Parathyroid adenoma (tissue), 2 donors: Measurements from ENCODE around the gene VDAC2.

Experiments
- H2AFZ ChIP-seq: fragments of 300-600 bp; sonication (generic); one replicate; pipeline ENCODE4 v1.7.0; 2017; ENCODE audit warnings: antibody characterized with exemption, mild to moderate bottlenecking
- H3K27ac ChIP-seq: fragments of 300-600 bp; sonication (generic); one replicate; pipeline ENCODE4 v1.7.0; 2017
- H3K27me3 ChIP-seq: fragments of 300-600 bp; sonication (generic); one replicate; pipeline ENCODE4 v1.7.0; 2017; ENCODE audit warnings: low read length; ENCODE audit not compliant: control insufficient read depth, insufficient read depth
- H3K36me3 ChIP-seq: fragments of 300-600 bp; sonication (generic); one replicate; pipeline ENCODE4 v1.7.0; 2017; ENCODE audit warnings: low read length; ENCODE audit not compliant: control insufficient read depth, insufficient read depth
- H3K4me1 ChIP-seq: fragments of 300-600 bp; sonication (generic); one replicate; pipeline ENCODE4 v1.7.0; 2017; ENCODE audit warnings: control low read depth
- H3K4me2 ChIP-seq: fragments of 300-600 bp; sonication (generic); one replicate; pipeline ENCODE4 v1.7.0; 2017; ENCODE audit warnings: low read length
- H3K4me3 ChIP-seq: fragments of 300-600 bp; sonication (generic); one replicate; pipeline ENCODE4 v1.7.0; 2017; ENCODE audit warnings: low read depth, low read length
- H3K79me2 ChIP-seq: fragments of 300-600 bp; sonication (generic); one replicate; pipeline ENCODE4 v1.7.0; 2017; ENCODE audit warnings: control low read depth
- H3K9ac ChIP-seq: fragments of 300-600 bp; sonication (generic); one replicate; pipeline ENCODE4 v1.7.0; 2017; ENCODE audit warnings: mild to moderate bottlenecking
- H3K9me3 ChIP-seq: fragments of 300-600 bp; sonication (generic); one replicate; pipeline ENCODE4 v1.7.0; 2017; ENCODE audit warnings: low read length; ENCODE audit not compliant: control insufficient read depth
- TF ChIP-seq, protein P1 (sequence below): fragments of 300-600 bp; sonication (generic); IDR thresholded peaks from one replicate; pipeline ENCODE4 v1.7.0; 2017; ENCODE audit warnings: antibody characterized with exemption, mild to moderate bottlenecking
- donor health status: primary hyperparathyroidism.

VDAC2 gene

DNA sequence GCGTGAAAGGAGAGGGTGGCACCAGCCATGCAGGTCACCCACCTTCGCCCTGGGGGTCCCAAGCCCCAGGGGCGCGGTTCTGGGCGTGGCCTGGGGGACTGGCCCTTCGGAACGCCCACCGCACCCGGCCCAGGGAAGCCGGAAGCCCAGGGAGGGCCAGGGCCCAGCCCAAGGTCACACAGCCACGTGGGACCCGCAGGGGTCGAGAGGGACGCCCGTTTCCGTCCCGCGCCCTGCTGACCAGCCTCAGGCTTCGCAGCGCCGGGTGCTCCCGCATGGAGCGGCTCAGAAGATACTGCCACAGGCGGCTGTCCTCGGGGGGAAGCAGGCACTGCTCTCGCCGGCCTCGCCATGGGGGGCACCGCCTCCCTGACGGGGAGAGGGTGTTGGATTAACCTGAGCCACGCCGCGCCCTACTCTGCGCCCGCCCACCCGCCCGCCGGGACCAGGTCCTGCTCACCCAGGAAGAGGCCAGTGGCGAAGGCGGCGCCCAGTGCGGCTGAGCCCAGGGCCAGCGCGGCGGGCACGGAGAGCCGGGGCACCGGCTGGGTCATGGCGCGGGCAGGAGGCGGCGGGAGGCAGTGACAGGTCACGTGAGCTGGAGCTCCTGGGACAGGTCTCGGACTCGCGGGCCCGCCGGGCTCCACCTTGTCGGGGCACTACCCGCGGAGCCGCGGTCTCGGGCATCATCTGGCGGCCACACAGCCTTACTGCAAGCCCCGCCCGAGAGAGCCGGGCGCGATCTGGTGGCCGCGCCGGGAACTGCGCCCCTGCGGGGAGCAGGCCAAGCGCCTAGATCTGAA lies 25.0 kb downstream of the VDAC2 start, which contains the start of gene COMTD1:
COMTD1 (minus strand) TSS at position 583 of the 803 bp plus-strand sequence; CDS start at position 554, 29 bp downstream.
- H3K9ac ChIP-seq = peak within 1 kb of the TSS; percentile 57

DNA sequence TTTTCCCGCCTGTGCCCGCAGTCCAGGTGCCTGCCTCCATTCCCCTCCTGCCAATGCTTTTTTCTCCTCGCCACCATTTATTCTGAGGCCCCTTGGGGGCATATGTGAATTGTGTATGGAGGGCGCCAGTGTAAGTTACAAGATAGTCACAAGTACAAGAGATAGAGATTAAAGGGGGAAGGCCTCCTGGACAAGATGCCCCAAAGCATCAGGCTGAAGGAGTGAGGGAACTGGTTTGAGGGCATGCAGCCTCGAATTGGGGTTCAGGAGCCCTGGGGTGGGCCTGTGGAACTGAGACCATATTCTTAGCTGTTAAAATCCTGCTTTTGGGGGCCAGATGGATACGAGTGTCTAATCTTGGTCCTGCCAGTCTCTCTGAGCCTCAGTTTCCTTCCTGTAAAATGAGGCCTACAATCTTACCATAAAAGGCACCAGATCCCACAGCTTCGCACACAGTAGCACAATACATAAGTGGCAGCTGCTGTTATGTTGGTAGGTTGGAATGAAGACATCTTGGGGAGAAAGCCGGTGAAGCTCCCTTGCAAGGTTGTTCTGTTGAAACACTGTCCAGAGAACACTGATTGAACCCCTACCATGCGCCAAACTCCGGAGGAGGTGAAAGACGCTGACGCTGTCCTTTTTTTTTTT lies 25.7 kb downstream of the VDAC2 start:
- no peak overlapping the region for H3K4me3 ChIP-seq
- H3K27ac ChIP-seq = peak overlapping the region; percentile 52
- no peaks in the 10 kb centered on the region for H3K36me3 ChIP-seq
- TF ChIP-seq, protein P1, sequence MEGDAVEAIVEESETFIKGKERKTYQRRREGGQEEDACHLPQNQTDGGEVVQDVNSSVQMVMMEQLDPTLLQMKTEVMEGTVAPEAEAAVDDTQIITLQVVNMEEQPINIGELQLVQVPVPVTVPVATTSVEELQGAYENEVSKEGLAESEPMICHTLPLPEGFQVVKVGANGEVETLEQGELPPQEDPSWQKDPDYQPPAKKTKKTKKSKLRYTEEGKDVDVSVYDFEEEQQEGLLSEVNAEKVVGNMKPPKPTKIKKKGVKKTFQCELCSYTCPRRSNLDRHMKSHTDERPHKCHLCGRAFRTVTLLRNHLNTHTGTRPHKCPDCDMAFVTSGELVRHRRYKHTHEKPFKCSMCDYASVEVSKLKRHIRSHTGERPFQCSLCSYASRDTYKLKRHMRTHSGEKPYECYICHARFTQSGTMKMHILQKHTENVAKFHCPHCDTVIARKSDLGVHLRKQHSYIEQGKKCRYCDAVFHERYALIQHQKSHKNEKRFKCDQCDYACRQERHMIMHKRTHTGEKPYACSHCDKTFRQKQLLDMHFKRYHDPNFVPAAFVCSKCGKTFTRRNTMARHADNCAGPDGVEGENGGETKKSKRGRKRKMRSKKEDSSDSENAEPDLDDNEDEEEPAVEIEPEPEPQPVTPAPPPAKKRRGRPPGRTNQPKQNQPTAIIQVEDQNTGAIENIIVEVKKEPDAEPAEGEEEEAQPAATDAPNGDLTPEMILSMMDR = no peak
- peak overlapping the region; percentile 90 for H2AFZ ChIP-seq
- H3K79me2 ChIP-seq = no peaks in the 10 kb centered on the region
- no peaks in the 10 kb centered on the region for H3K9me3 ChIP-seq
- peaks cover 19% of the 10 kb centered on the region for H3K4me1 ChIP-seq
- H3K27me3 ChIP-seq = no peaks in the 10 kb centered on the region
- no peak overlapping the region for H3K9ac ChIP-seq
- no peak overlapping the region for H3K4me2 ChIP-seq

More for the DNA sequence above, 25.0 kb downstream of the VDAC2 start, which contains the start of gene COMTD1:
- Histone ChIP-seq H3K36me3 (no peaks in the 10 kb centered on the region), H3K9me3 (no peaks in the 10 kb centered on the region), H3K79me2 (no peaks in the 10 kb centered on the region), H2AFZ (peak within 1 kb of the TSS; percentile 90), H3K4me1 (peaks cover 19% of the 10 kb centered on the region), H3K4me2 (peak within 1 kb of the TSS; percentile 96), H3K27ac (peak within 1 kb of the TSS; percentile 76), H3K4me3 (peak within 1 kb of the TSS; percentile 65), H3K27me3 (no peaks in the 10 kb centered on the region)
- TF ChIP-seq, protein P1 = peak; percentile 100

DNA sequence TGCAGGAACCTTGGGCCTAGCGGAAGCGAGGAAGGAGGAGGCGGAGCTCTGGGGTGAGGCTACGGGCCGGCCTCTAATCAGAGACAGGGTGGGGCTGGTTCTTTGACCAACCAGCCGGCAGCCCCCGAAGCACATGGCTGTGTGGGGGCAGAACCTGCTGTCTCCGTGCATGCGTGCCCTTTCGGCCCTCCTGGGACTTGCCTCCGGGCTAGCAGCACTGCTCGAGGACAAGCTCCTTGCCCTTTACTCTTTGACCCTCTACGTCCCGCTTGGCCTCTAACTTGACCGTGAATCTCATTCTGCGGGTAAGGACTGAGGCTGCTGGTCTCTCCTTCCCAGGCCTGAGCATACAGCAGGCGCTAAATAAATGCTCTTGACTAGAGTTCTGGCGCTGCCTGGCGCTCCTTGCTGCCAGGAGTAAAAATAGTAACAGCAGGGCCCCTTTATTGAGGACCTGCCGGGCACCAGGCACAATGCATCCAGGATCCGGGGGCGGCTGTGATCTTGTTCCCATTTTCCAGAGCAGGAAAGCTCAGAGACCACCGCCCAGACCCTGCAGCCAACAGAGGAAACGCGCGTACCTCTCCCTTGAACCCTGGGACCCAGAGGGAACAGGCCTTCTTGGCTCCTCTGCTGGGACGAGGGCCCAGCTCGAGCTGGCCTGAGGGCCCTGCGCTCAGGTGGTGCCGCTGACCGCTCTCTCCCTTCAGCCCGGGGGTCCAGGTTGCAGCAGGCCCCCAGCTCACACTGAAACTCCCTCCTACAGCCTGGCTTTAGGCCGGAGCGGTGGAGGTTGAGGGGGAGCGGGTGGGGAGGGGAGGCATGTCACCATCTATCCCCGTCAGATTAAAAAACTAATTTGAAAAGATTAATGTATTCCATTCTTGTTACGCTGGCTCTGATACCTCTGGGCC lies 27.8 kb downstream of the VDAC2 start:
- H3K79me2 ChIP-seq = no peaks in the 10 kb centered on the region
- no peak overlapping the region for H3K4me3 ChIP-seq
- H3K4me1 ChIP-seq = peaks cover 11% of the 10 kb centered on the region
- no peak overlapping the region for H3K9ac ChIP-seq
- TF ChIP-seq, protein P1 = no peak
- H3K27ac ChIP-seq = no peak overlapping the region
- H3K9me3 ChIP-seq = no peaks in the 10 kb centered on the region
- no peaks in the 10 kb centered on the region for H3K36me3 ChIP-seq
- no peak overlapping the region for H2AFZ ChIP-seq
- no peak overlapping the region for H3K4me2 ChIP-seq
- no peaks in the 10 kb centered on the region for H3K27me3 ChIP-seq

DNA sequence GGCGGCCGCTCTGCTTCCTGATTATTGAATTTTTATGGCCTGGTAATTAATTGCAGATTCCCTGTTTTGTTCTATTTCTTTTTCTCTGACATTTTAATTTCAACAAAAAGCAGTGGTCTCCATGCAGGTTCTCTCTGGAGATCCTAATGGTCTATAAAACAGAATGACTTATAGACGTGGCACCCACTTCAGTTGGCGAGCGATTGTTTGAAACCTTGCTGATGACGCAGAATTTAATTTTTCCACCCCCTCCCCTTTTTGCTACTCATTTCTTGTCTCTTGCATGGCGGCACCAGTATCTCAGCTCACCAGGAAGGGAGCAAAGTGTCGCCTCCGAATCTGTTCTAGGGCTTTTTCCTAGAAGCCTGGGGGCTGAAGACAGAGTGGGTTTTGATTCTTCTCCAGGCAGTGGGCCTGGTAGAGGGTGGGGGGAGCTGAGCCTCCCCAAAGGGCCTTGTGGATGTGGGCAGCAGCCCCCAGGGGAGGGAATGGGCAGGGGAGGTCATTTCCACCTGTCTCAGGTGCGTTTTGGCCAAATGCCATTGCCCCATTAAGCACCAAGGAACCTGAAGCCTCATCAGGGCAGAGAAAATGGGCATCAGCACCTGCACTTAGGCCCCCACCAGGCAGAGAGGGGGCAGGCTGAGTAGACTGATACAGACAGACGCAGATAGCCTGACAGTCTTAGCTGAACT lies 28.6 kb downstream of the VDAC2 start:
- no peak overlapping the region for H3K4me3 ChIP-seq
- TF ChIP-seq, protein P1 = no peak
- no peak overlapping the region for H2AFZ ChIP-seq
- no peak overlapping the region for H3K9ac ChIP-seq
- no peaks in the 10 kb centered on the region for H3K79me2 ChIP-seq
- H3K4me2 ChIP-seq = no peak overlapping the region
- H3K27me3 ChIP-seq = no peaks in the 10 kb centered on the region
- H3K9me3 ChIP-seq = no peaks in the 10 kb centered on the region
- no peak overlapping the region for H3K27ac ChIP-seq
- H3K4me1 ChIP-seq = peaks cover 6% of the 10 kb centered on the region
- H3K36me3 ChIP-seq = no peaks in the 10 kb centered on the region
